ENCODE measurements around the gene SEL1L3. TPM values are rescaled to one million over a fixed set of nuclear protein-coding genes. Genes with fewer than 3 reads are reported as not detected.

Gene SEL1L3
- total RNA-seq, 1 donor from 2014 or later: 49.2 TPM

DNA sequence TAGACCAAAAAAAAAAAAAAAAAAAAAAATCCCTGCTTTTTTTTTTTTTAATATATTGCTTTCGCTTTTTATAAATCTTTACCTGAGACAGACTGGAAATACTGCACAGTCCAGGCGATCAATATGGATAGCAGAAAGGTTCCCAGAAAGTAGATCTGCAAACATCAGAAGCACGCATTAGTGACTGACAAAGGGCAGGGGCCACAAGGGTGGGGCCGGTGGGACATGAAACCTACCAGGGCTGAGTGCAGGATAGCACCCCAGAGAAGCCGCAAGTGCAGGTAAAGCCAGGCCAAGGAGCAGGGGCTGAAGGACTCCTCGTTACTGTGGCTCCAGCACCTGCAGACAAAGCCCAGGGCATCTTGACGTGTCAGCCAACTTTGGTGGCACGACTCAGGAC is 105.3 kb downstream of the SEL1L3 start:
- Mint-ChIP-seq H3K27ac (no peak overlapping the region), H3K4me1 (ENCODE audit: low read depth) (no peaks in the 10 kb centered on the region)

DNA sequence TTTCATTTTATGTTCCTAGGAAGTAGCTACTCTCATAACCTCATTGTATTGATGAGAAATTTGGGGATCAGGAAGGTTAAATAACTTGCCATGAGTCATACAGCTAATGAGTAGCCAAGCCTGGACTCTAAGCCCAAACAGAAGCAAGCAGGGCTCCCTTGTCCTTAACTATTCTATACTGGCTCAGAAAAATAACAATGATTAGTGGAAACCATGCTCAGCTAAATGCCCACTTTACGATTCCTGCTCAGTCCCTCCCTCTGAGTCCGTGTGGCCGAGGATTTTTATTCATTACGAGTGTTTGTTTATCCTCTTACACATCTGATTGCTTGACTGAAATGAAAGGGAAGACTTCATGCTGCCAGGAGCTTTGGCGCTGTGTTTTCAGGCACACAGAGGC is 106.3 kb downstream of the SEL1L3 start:
- no peaks in the 10 kb centered on the region for H3K27me3 Mint-ChIP-seq (ENCODE audit: low read depth)
- intact Hi-C loops (cut with micrococcal nuclease): no loop called here

More for the DNA sequence above, 105.3 kb downstream of the SEL1L3 start:
- H3K9me3 Mint-ChIP-seq: peaks cover 5% of the 10 kb centered on the region
- no peaks in the 10 kb centered on the region for H3K27me3 Mint-ChIP-seq (ENCODE audit: low read depth)
- no peak for DNase-seq (ENCODE audit: low spot score)
- no peak overlapping the region for H3K4me3 Mint-ChIP-seq (ENCODE audit: low read depth)
- intact Hi-C loops (cut with micrococcal nuclease): no loop called here
- H3K36me3 Mint-ChIP-seq (ENCODE audit: low read depth): peaks cover 55% of the 10 kb centered on the region

DNA sequence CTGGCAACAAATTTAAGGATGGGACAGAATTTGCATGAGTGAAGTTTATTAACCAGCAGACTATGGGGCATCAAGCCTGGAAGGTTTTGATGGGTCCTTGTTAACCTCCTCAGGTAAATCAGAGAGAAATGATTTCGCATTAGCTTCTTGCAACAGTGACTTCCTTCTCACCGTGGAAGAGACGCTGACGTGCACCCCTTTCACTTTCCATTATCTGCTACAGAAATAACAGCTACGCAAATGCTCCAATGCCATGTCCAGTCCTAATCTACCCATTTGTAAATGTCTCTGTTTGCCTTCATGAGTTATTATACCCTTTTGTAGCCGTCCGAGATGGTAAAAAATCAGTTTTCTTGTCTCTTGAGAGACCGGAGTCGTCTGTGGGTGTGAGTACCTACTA is 106.9 kb downstream of the SEL1L3 start:
- no peaks in the 10 kb centered on the region for H3K27me3 Mint-ChIP-seq (ENCODE audit: low read depth)
- intact Hi-C loops (cut with micrococcal nuclease): no loop called here
- H3K27ac Mint-ChIP-seq: no peak overlapping the region
- peaks cover 45% of the 10 kb centered on the region for H3K36me3 Mint-ChIP-seq (ENCODE audit: low read depth)
- H3K4me3 Mint-ChIP-seq (ENCODE audit: low read depth): no peak overlapping the region
- peaks cover 5% of the 10 kb centered on the region for H3K9me3 Mint-ChIP-seq
- DNase-seq (ENCODE audit: low spot score): no peak
- no peaks in the 10 kb centered on the region for H3K4me1 Mint-ChIP-seq (ENCODE audit: low read depth)

More for the DNA sequence above, 106.3 kb downstream of the SEL1L3 start:
- H3K4me1 Mint-ChIP-seq (ENCODE audit: low read depth): no peaks in the 10 kb centered on the region
- peaks cover 49% of the 10 kb centered on the region for H3K36me3 Mint-ChIP-seq (ENCODE audit: low read depth)
- no peak overlapping the region for H3K27ac Mint-ChIP-seq
- no peak for DNase-seq (ENCODE audit: low spot score)
- H3K9me3 Mint-ChIP-seq: peaks cover 5% of the 10 kb centered on the region
- H3K4me3 Mint-ChIP-seq (ENCODE audit: low read depth): no peak overlapping the region

DNA sequence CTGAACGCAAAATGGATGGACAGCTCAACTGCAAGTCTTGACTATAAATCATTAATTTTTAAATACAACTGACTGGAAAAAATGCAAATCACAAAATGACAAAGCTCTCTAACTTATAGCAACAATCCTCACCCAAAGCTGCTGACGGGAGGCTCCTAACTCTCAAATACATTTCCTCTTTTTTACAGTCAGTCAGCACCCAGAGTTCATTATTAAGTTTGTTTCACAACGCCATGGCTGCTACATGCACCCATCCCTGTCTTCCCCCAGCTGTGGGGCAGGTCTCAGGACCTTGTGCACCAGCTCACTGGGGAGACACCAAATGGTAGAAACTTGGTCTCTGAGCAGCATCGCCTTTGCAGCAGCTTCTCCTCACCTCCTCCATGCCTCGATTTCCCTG is 109.5 kb downstream of the SEL1L3 start:
- Mint-ChIP-seq H3K36me3 (ENCODE audit: low read depth) (peaks cover 27% of the 10 kb centered on the region), H3K27me3 (ENCODE audit: low read depth) (no peaks in the 10 kb centered on the region), H3K4me3 (ENCODE audit: low read depth) (no peak overlapping the region), H3K9me3 (no peaks in the 10 kb centered on the region), H3K27ac (no peak overlapping the region), H3K4me1 (ENCODE audit: low read depth) (no peaks in the 10 kb centered on the region)
- intact Hi-C loops (cut with micrococcal nuclease): no loop called here
- DNase-seq (ENCODE audit: low spot score): no peak

DNA sequence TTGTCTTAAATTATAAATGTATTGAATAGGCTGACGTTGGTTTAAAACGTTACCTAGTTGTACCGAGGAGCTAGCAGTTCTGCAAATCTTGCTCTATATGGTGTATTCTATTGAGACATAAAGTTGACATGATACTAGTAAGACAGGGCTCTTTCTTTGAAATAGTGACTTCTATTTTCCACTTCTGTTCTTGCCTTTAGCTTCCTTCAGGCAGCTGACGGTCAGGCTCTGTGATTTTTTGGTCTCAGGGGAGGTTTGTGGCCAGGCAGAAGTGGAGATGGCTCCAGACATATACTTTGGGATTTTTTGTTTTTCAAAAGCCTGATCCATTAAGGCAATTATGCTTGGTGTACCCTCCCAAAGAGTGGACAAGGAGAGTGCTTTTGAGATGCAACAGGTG is 111.9 kb downstream of the SEL1L3 start:
- Mint-ChIP-seq H3K36me3 (ENCODE audit: low read depth) (peaks cover 12% of the 10 kb centered on the region), H3K4me1 (ENCODE audit: low read depth) (no peaks in the 10 kb centered on the region), H3K27me3 (ENCODE audit: low read depth) (no peaks in the 10 kb centered on the region), H3K9me3 (no peaks in the 10 kb centered on the region), H3K4me3 (ENCODE audit: low read depth) (no peak overlapping the region), H3K27ac (no peak overlapping the region)
- intact Hi-C loops (cut with micrococcal nuclease): no loop called here
- DNase-seq (ENCODE audit: low spot score): no peak

DNA sequence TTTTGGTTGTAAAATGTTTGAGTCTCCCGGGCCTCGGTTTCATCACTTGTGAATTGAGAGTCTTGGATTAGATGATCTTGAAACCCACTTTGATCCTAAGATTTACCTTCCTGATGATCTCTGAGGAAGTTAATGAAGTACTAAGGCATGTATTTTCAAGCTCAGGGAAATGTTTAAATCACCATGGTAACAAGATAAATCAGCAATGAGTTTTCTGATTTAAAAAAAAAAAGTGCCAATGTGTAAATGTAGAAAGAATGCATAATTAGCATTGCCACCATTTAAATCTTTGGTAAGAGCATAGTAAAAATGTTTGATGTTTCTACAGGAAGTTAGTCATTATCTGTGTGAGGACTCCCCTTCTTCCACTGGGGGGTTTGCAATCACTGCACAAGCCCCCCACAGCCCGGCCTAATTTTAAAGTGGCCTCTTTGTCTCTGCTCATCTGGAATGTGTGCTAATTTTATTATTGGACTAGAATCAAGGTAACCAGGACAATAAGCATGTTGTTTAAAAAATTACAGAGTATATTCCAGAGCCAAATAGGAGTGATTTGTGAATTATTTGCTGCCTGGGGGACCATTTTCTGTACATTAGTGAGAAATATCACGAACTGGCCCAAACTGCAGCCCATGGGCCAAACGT is 113.5 kb downstream of the SEL1L3 start:
- Mint-ChIP-seq H3K4me1 (ENCODE audit: low read depth) (no peaks in the 10 kb centered on the region), H3K27ac (no peak overlapping the region), H3K9me3 (no peaks in the 10 kb centered on the region), H3K4me3 (ENCODE audit: low read depth) (no peak overlapping the region), H3K36me3 (ENCODE audit: low read depth) (peaks cover 8% of the 10 kb centered on the region), H3K27me3 (ENCODE audit: low read depth) (no peaks in the 10 kb centered on the region)
- no peak for DNase-seq (ENCODE audit: low spot score)
- intact Hi-C loops (cut with micrococcal nuclease): no loop called here

DNA sequence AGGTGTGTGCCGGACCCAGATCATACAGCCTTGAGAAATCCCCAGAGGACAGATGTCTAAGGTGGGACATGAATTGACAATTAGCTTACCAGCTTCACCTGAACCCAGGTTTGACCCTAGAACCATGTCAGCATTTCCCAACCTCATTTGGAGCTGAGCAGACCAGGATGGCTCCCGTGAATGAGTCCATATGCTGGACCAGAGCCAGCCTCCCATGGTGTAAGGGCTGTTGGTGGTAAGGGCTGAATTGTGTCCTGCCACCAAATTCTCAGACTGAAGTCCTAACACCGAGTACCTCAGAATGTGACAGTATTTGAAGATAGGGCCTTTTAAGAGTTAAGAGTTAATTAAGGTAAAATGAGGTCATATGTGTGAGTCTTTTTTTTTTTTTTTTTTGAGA is 118.8 kb downstream of the SEL1L3 start:
- no peak for DNase-seq (ENCODE audit: low spot score)

DNA sequence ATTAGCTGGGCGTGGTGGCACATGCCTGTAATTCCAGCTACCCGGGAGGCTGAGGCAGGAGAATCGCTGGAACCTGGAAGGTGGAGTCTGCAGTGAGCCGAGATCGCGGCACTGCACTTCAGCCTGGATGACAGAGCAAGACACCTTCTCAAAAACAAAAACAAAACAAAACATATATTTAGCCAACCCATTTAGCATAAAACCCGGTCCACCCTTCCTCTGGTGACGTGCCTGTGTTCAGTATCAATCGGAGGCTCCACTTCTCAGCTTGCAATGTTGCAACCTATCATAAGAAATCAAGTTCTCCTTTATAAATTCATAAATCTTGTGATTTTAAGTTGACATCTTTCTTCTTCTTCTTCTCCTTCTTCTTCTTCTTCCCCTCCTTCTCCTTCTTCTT is 133.2 kb downstream of the SEL1L3 start:
- H3K4me3 Mint-ChIP-seq (ENCODE audit: low read depth): no peak overlapping the region
- no peaks in the 10 kb centered on the region for H3K36me3 Mint-ChIP-seq (ENCODE audit: low read depth)
- intact Hi-C loops (cut with micrococcal nuclease): no loop called here
- no peaks in the 10 kb centered on the region for H3K4me1 Mint-ChIP-seq (ENCODE audit: low read depth)
- no peak overlapping the region for H3K27ac Mint-ChIP-seq
- no peaks in the 10 kb centered on the region for H3K27me3 Mint-ChIP-seq (ENCODE audit: low read depth)
- H3K9me3 Mint-ChIP-seq: no peaks in the 10 kb centered on the region
- no peak for DNase-seq (ENCODE audit: low spot score)

More for the DNA sequence above, 118.8 kb downstream of the SEL1L3 start:
- Mint-ChIP-seq H3K36me3 (ENCODE audit: low read depth) (no peaks in the 10 kb centered on the region), H3K9me3 (no peaks in the 10 kb centered on the region), H3K4me1 (ENCODE audit: low read depth) (no peaks in the 10 kb centered on the region), H3K4me3 (ENCODE audit: low read depth) (no peak overlapping the region), H3K27ac (no peak overlapping the region), H3K27me3 (ENCODE audit: low read depth) (no peaks in the 10 kb centered on the region)
- intact Hi-C loops (cut with micrococcal nuclease): no loop called here

DNA sequence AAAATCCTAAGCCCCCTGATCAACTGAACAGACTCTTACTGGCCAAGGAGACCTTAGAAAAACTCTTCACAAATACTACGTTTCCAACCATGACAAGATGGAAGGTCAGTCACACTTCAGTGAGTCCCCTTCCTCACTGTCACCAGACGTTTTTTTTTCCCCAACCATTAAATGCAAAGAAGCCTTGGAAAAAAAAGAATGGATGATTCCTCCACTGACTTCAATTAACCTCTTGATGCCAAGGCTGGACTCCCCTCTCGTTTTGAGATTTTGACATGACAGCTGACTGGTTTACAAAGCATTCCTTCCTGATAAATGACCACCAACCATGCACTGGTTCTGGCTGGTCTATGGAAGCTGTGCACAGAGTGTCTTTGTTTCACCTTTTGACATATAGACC is 133.9 kb downstream of the SEL1L3 start:
- Mint-ChIP-seq H3K4me3 (ENCODE audit: low read depth) (no peak overlapping the region), H3K36me3 (ENCODE audit: low read depth) (no peaks in the 10 kb centered on the region), H3K9me3 (no peaks in the 10 kb centered on the region), H3K4me1 (ENCODE audit: low read depth) (no peaks in the 10 kb centered on the region), H3K27ac (no peak overlapping the region), H3K27me3 (ENCODE audit: low read depth) (no peaks in the 10 kb centered on the region)
- intact Hi-C loops (cut with micrococcal nuclease): no loop called here
- no peak for DNase-seq (ENCODE audit: low spot score)

DNA sequence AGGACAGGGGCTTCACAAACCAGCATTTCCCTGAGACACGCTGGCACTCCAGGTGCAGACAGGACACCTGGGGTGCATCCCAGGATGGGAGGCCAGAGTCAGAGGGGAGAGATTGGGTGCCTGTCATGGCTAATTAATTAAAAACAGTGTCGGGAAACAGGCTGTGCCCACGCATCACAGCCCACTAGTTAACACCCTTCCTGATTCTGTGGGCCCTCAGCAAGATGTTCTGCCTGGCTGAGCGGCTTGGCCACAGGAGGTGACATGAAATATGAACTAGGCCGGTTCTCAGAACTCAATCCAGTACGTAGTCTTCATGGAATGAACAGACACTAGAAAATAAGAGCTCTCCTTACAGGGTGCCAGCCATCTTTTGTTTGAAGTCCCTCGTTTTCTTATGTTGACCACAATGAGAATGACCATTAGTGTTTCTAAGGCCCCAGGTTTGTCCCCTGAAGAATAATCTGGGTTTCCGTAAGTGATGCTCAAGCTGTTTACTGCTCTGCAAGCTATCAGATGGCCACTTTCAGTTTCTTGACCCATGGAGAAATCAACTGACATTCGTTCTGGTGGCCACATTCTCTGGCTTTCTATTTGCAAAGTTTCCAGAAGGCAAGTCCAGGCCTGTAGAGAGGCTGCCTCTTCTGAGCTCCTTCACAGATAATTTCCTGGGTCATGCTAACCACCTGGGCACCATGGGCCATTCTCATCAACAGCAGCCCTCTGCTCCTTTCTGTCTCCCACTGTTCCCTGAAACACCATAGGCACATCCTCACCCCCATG is 134.9 kb downstream of the SEL1L3 start:
- no peaks in the 10 kb centered on the region for H3K4me1 Mint-ChIP-seq (ENCODE audit: low read depth)
- H3K4me3 Mint-ChIP-seq (ENCODE audit: low read depth): no peak overlapping the region
- no peaks in the 10 kb centered on the region for H3K27me3 Mint-ChIP-seq (ENCODE audit: low read depth)
- no peak overlapping the region for H3K27ac Mint-ChIP-seq
- no peak for DNase-seq (ENCODE audit: low spot score)
- no peaks in the 10 kb centered on the region for H3K36me3 Mint-ChIP-seq (ENCODE audit: low read depth)
- intact Hi-C loops (cut with micrococcal nuclease): no loop called here
- H3K9me3 Mint-ChIP-seq: no peaks in the 10 kb centered on the region

DNA sequence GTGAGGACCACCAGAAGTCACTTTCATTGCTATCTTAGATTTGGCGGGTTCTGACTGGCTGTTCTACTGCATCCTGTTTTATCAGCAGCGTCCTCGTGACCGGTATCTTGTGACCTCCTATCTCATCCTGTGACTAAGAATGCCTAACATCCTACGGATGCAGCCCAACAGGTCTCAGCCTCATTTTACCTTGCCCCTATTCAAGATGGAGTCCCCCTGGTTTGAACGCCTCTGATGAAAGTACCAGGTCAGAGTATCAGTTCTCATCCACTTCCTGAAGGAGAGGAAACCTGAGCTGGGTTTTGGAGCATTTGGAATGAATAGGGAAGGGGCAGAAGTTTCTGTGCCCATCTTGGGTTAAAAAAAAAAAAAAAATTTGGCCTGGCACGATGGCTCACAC is 136.9 kb downstream of the SEL1L3 start:
- Mint-ChIP-seq H3K9me3 (no peaks in the 10 kb centered on the region), H3K4me3 (ENCODE audit: low read depth) (no peak overlapping the region), H3K27me3 (ENCODE audit: low read depth) (no peaks in the 10 kb centered on the region), H3K36me3 (ENCODE audit: low read depth) (no peaks in the 10 kb centered on the region), H3K27ac (no peak overlapping the region), H3K4me1 (ENCODE audit: low read depth) (no peaks in the 10 kb centered on the region)
- intact Hi-C loops (cut with micrococcal nuclease): no loop called here
- DNase-seq (ENCODE audit: low spot score): no peak

DNA sequence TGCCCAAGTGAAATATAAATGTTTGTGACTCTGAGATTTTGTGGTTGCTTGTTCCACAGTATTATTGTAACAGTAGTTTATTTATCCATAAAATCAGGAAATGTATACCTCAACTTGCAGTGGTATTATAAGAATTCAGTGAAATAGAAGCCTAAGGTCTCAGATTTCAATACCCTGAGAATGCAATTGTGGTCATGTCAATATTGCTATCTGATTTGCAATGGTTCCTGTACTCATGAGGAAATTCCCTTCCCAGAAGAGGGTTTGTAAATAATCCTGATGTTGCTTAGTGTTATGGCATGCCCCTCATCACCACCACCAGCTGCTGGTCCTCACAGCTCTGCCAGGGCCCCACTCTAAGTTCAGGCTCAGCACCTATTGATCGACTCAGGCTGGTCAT is 139.4 kb downstream of the SEL1L3 start:
- no peaks in the 10 kb centered on the region for H3K36me3 Mint-ChIP-seq (ENCODE audit: low read depth)
- no peaks in the 10 kb centered on the region for H3K9me3 Mint-ChIP-seq
- H3K27me3 Mint-ChIP-seq (ENCODE audit: low read depth): no peaks in the 10 kb centered on the region
- H3K27ac Mint-ChIP-seq: no peak overlapping the region
- H3K4me1 Mint-ChIP-seq (ENCODE audit: low read depth): no peaks in the 10 kb centered on the region
- DNase-seq (ENCODE audit: low spot score): no peak
- H3K4me3 Mint-ChIP-seq (ENCODE audit: low read depth): no peak overlapping the region
- intact Hi-C loops (cut with micrococcal nuclease): no loop called here

DNA sequence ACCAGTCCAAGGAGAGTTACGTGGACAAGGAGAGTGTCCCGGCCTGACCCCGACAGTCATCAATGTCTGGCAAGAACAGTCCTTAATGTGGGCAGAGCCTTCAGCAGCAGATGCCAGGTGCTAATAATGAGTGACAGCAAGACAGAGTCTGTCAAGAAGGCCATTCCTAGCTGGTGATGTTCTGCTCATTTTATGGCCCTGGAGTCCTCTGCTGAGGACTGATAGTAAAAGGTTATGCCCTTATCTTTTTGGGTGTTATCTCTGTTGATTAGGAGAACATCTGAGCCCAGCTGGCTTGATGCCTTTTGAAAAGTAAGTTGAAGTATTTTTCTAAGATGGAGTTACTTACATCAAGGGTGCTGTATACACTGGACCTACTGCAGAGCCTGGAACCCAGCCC is 139.8 kb downstream of the SEL1L3 start:
- intact Hi-C loops (cut with micrococcal nuclease): no loop called here
- no peaks in the 10 kb centered on the region for H3K27me3 Mint-ChIP-seq (ENCODE audit: low read depth)
- no peaks in the 10 kb centered on the region for H3K4me1 Mint-ChIP-seq (ENCODE audit: low read depth)
- DNase-seq (ENCODE audit: low spot score): no peak
- no peak overlapping the region for H3K27ac Mint-ChIP-seq
- no peaks in the 10 kb centered on the region for H3K9me3 Mint-ChIP-seq
- no peaks in the 10 kb centered on the region for H3K36me3 Mint-ChIP-seq (ENCODE audit: low read depth)
- no peak overlapping the region for H3K4me3 Mint-ChIP-seq (ENCODE audit: low read depth)

All from activated T-helper 2 cell treated with anti-CD3 and anti-CD28 coated beads, Interferon-gamma antibody, Interleukin-2, Interleukin-4, amounts not matched to agents 10 μg/mL and 5 μg/mL and 100 μg/mL, durations not matched to agents 14 hours and 24 hours and 36 hours (primary cell).